Kidney capillary endothelial cell (primary cell): Measurements from ENCODE around the gene FAM3C.
"Not testable (repeated sequence)": the region's sequence is repeated elsewhere in the genome, so short reads cannot be mapped to it uniquely, and the experiment has no call there.

Experiments
- DNase-seq: peaks from one replicate; pipeline ENCODE4 v3.0.0-alpha.2; 2018; ENCODE audit warnings: low spot score

The FAM3C gene

GRCh38 chr7:121330053-121330833, 65.9 kb downstream of the FAM3C start:
- no peak for DNase-seq

GRCh38 chr7:121329191-121330052, 66.7 kb downstream of the FAM3C start:
- DNase-seq = no peak

GRCh38 chr7:121328508-121329190, 67.5 kb downstream of the FAM3C start, which contains the start of gene WNT16:
WNT16 (plus strand) TSS chr7:121329000; CDS start chr7:121329293, 293 bp downstream.
- DNase-seq = no peak

- DNase-seq = no peak
Measured at GRCh38 chr7:121327671-121328070, 68.4 kb downstream of the FAM3C start.

- DNase-seq = no peak
Measured at GRCh38 chr7:121323515-121324302, 72.4 kb downstream of the FAM3C start.

GRCh38 chr7:121322460-121322859, 73.6 kb downstream of the FAM3C start:
- no peak for DNase-seq

GRCh38 chr7:121315170-121315569, 80.9 kb downstream of the FAM3C start:
- not testable (repeated sequence) for DNase-seq

GRCh38 chr7:121313793-121314676, 82.1 kb downstream of the FAM3C start:
- no peak for DNase-seq

GRCh38 chr7:121313220-121313792, 82.8 kb downstream of the FAM3C start:
- DNase-seq = no peak

- DNase-seq = no peak
Measured at GRCh38 chr7:121307021-121307574, 89.0 kb downstream of the FAM3C start.

GRCh38 chr7:121306565-121306964, 89.5 kb downstream of the FAM3C start:
- DNase-seq = no peak

- DNase-seq = no peak
Measured at GRCh38 chr7:121305109-121305508, 91.0 kb downstream of the FAM3C start.

GRCh38 chr7:121304102-121304658, 91.9 kb downstream of the FAM3C start:
- DNase-seq = no peak

- DNase-seq = no peak
Measured at GRCh38 chr7:121303422-121304101, 92.5 kb downstream of the FAM3C start.

GRCh38 chr7:121302214-121302745, 93.8 kb downstream of the FAM3C start:
- DNase-seq = no peak

- no peak for DNase-seq
Measured at GRCh38 chr7:121301446-121302213, 94.5 kb downstream of the FAM3C start.

GRCh38 chr7:121300685-121301420, 95.3 kb downstream of the FAM3C start:
- DNase-seq = no peak
